GM18499 (cell line): Measurements from ENCODE around the gene SSH3.
"Not testable (repeated sequence)": the region's sequence is repeated elsewhere in the genome, so short reads cannot be mapped to it uniquely, and the experiment has no call there.

ENCODE experiments used
- ATAC-seq: cut with Tn5 transposase; IDR thresholded peaks from one replicate; pipeline ENCODE4 v1.9.1; 2021; ENCODE audit warnings: moderate number of reproducible peaks; ENCODE audit not compliant: insufficient read depth, unreplicated experiment

Gene SSH3

DNA sequence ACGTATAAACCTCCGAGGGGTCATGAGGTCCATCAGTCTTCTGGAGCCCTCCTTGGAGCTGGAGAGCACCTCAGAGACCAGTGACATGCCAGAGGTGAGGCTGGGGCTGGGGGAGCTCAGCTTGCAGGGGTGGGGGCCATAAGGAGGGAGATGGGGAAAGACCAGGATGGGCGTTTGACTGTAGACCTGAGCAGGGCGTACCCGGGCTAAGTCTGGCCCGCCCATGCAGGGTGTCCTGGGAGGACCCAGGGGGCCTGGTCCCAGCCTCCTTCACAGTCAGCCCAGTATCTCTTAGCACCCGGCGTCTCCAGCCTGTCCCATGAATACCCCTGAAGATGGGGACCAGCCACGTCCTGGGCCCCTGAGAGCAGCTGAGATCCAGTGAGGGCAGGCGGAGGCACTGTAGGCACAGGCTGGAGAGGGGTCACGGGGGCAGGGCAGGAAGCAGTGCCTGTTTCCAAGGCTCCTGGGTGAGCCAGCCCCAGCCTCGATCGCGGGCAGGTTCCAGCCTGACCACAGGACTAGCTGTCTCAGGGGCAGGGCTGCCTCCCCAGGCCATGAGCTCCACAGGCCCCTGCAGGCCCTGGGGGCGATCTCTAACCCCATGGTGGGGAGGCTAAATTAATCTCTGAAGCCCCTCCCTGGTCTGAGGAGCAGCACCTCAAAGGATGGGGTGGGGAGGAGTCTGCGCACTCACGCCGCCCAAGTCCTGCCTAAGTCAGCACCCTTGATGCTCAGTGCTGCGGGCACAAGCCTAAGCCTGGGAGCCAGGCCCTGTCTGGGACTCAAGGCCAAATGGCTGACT is 7.1 kb downstream of the SSH3 start:
- no peak for ATAC-seq

DNA sequence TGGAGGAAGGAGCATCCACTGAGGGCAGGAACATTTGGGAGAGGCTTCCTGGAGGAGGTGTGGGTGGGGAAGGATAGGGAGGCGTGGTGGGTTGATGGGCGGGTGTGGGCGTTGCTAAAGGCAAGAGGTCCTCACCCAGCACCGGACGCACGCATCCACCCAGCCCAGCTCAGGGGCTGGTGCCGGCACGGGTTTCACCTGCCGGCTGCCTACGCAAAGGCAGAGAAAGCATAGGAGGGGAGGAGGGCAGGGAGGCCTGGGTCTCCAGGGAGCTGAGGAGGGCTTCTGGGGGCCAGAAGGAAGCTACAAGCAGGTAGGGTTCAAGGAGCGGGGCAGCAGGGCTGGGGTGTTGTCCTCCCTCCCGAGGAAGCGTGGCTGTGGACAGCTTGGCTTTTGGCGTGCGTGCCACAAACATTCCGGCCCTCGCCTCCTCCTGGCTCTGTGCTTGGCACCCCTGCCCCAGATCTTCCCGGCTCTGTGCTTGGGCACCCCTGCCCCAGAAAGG is 7.8 kb downstream of the SSH3 start:
- ATAC-seq, result no peak

DNA sequence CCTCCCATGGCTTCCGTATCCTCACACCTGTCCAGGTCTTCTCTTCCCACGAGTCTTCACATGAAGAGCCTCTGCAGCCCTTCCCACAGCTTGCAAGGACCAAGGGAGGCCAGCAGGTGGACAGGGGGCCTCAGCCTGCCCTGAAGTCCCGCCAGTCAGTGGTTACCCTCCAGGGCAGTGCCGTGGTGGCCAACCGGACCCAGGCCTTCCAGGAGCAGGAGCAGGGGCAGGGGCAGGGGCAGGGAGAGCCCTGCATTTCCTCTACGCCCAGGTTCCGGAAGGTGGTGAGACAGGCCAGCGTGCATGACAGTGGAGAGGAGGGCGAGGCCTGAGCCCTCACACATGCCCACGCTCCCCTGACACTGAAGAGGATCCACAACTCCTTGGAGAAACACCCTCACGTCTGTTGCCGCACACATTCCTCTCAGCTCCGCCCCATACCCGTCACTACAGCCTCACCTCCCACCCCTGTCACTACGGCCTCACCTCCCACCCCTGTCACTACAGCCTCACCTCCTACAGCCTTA is 8.3 kb downstream of the SSH3 start:
- no peak for ATAC-seq

GRCh38 chr11:67312187-67313021 is 9.1 kb downstream of the SSH3 start:
- no peak for ATAC-seq

- ATAC-seq, result no peak
These were observed 10.0 kb downstream of the SSH3 start for GRCh38 chr11:67313125-67313890.

DNA sequence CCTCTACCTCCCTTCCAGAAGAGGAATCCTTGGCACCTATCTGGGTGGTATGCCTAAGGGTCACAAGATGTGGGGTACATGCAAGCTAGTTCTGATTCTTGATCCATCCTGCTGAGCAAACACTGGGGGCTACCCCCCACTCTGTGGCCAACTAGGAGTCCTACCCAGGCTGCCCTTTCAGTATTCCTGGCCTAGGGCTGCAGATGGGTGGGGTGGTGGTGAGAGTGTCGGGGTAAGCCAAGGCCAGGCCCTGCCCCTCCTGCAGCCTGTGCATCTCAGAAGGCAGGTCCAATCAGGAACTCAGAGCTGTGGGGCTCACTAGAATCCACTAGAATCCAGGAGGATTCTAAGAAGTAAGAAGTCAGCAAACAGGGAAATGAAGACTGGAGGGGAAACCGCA is 10.9 kb downstream of the SSH3 start:
- no peak for ATAC-seq

GRCh38 chr11:67315325-67315909 is 12.1 kb downstream of the SSH3 start:
- ATAC-seq, result no peak

GRCh38 chr11:67316882-67317204 is 13.5 kb downstream of the SSH3 start:
- ATAC-seq, result no peak

DNA sequence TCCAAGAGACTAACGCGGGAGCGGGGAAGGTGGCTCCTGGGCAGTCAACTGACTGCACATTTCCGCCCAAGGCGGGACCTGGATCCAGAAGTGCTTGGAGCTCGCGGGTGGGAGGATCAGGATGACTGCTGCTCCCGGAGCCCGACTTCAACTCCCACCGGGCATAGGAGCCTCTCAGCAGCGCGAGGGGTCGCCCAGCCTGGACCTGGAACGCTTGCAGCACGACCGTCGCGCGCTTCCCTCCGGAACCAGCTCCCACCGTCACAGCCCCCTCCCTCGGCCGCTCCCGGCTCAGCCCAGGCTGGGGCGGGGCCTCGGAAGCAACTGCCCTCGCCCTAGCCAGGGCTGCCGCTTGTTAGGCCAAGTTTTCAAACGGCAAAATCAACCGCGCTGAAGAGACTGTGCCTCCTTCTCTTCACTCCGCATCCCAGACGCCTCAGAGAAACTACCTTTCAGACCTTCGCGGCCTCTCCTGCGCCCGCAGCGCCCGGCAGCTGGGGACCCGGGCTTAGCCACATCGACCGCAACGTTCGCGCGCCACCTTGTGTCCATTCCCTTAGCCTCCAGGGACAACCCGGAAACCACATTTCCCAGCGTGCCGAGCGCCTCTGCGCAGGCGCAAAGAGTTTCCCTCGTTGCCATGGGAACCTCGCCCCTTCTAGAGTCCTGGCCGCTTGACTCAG is 14.0 kb downstream of the SSH3 start:
- peak; percentile 60 for ATAC-seq

GRCh38 chr11:67317888-67318555 is 14.7 kb downstream of the SSH3 start:
- ATAC-seq, result no peak

DNA sequence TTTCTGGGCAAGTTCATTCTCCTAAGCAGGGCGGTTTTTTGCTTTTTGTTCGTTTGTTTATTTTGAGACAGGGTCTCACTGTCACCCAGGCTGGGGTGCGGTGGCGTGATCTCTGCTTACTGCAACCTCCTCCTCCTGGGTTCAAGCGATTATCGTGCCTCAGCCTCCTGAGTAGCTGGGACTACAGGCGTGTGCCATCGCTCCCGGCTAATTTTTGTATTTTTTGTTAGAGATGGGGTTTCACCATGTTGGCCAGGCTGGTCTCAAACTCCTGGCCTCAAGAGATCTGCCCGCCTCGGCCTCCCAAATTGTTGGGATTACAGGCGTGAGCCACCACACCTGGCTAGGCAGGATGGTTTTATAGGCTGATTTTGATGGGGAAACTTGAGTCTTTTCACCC is 15.5 kb downstream of the SSH3 start:
- ATAC-seq, result not testable (repeated sequence)

DNA sequence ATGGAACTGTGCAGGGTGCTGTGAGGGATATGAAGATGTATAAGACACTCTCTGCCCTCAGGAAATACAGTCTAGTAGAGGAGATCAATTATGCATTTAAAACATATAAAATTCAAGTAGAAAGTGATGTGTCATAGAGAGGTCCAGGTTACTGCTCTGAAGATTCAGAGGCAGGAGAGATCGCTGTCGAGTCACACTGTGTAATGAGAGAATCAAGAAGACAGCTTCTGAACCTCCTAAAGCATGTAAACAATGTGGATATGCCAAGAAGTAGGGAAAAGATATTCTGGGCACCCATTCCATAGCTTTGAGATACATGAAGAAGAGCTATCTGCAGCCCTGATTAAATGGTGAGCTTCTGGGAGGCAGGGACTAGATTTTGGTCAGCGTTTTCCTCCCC is 16.7 kb downstream of the SSH3 start:
- no peak for ATAC-seq

GRCh38 chr11:67320691-67321090 is 17.4 kb downstream of the SSH3 start:
- ATAC-seq, result no peak

DNA sequence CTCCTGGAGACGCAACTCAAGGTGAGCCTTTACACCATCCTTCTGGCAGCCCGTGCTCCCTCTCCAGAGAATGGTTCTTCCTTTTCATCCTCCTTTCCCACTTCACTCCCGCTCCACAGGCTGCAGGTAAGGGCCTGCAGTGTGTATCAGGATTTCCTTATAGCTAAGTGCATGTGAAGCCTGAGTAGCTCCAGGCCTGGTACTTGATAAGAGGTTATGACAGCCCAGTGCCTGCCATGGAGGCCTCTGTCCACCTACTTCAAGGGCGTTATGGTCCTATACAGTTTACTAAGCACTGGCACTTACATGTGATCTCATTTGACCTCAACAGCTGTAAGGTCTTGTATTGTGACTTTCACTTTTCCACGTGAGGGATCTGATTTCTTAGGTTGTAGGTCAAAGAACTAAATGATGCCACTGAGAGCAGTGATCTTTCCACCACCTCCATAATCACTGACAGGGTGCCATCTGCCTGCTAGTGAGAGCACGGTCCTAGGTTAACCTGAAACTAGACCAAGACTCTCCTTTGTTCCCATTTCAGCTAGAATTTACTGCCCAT is 18.1 kb downstream of the SSH3 start:
- ATAC-seq, result no peak

GRCh38 chr11:67322049-67322448 is 18.7 kb downstream of the SSH3 start:
- no peak for ATAC-seq

- no peak for ATAC-seq
These were observed 20.2 kb downstream of the SSH3 start for GRCh38 chr11:67323526-67323925.

DNA sequence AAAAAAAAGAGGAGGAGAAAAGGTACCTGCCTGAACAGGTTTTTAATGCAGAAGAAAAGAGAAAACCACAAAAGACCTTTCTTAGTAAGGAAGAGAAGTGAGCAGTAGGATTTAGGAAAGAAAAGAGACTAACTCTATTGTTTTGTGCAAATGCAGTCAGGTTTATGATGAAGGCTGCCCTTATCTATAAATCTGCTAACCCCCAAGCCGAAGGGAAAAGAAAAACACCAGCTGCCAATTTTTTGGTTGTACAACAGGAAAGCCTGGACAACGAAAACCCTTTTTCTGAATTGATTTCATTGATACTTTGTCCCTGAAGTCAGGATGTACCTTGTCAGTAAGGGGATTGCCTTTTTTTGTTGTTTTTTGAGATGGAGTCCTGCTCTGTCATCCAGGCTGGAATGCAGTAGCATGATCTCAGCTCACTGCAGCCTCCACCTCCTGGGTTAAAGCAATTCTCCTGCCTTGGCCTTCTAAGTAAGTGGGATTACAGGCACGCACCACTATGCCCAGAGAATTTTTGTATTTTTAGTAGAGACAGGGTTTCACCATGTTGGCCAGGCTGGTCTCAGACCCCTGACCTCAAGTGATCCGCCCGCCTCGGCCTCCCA is 28.9 kb downstream of the SSH3 start:
- ATAC-seq, result no peak

DNA sequence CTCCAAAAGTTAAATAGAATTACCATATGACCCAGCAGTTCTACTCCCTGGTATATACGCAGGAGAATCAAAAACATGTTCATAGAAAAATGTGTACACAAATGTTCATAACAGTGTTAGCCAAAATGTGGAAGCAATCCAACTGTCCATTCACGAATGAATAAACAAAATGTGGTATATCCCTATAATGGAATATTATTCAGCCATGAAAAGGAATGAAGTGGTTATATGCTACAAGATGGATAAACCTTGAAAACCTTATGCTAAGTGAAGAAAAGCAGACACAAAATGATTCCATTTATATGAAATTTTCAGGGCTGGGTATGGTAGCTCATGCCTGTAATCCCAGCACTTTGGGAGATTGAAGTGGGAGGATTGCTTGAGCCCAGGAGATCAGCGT is 33.9 kb downstream of the SSH3 start:
- no peak for ATAC-seq
